T follicular helper cell (primary cell): ENCODE measurements around the gene PCDHAC2.

Experiments used
- DNase-seq: peaks from one replicate; pipeline ENCODE4 v3.0.0-alpha.2; 2020; ENCODE audit warnings: low read depth

PCDHAC2 gene

GRCh38 chr5:140988608-140989007 lies 22.3 kb downstream of the PCDHAC2 start:
- no peak for DNase-seq

DNA sequence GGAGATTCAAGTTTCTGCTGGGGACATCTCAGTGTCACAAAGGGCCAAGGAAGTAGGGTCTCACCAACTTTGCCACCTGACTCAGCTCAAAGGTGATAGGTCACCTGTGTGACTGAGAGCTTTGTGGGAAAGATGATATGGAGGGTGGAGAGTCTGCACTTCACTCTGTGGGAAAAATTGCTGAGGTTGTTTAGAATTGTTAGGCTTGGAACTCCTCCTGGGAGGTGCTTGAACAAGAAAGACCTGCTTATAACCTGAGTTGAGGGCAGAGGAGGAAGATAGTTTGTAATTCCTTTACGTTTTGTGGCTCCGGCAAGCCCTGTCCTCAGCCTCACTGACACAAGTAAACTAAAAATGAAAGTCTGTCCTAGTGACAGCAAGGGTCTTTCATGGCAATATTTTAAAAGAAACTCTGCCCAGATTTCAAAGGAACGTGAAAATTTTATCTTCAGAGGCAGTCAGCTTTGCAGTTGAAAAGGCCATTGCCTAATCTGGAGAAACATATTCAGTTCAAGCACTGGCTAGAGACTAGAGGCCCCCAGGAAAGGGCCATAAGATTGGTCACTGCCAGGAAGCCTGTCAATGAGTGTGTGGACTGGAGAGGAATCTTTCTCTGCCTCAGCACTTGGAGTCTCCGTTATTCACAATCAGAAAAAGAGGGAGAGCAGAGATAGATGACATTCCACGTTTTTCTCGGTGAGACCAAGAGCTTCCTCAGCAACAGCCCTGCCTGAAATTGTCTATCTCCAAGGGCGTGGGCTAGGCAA lies 23.2 kb downstream of the PCDHAC2 start:
- no peak for DNase-seq

- no peak for DNase-seq
Measured at GRCh38 chr5:140992828-140993227, 26.6 kb downstream of the PCDHAC2 start.

- no peak for DNase-seq
Measured at GRCh38 chr5:140996060-140996459, 29.8 kb downstream of the PCDHAC2 start.

DNA sequence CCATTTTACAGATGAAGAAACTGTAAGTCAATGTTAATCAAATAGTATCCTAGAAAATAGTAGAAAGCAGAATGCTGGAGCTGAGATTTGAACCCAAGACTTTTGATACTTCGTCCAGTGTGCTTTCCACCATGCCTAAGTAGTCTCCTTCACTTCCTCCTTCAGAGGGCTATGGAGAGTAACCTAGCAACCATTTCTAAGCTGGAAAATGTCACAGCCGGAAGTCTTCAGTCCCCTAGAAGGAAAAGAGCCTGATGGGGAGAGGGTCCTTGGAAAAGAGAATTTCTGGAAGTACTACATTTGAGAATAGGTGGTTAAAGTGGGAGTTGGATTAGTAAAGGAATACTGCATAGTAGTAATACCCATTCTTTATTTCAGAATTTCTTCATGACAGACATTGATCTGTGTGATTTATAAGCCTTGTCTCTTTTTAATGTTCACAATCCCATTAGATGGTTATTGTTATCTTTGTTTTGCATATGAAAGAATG lies 32.7 kb downstream of the PCDHAC2 start:
- no peak for DNase-seq

- DNase-seq = no peak
Measured at GRCh38 chr5:141001446-141001843, 35.2 kb downstream of the PCDHAC2 start.

- DNase-seq = no peak
Measured at GRCh38 chr5:141001844-141002604, 35.7 kb downstream of the PCDHAC2 start.

DNA sequence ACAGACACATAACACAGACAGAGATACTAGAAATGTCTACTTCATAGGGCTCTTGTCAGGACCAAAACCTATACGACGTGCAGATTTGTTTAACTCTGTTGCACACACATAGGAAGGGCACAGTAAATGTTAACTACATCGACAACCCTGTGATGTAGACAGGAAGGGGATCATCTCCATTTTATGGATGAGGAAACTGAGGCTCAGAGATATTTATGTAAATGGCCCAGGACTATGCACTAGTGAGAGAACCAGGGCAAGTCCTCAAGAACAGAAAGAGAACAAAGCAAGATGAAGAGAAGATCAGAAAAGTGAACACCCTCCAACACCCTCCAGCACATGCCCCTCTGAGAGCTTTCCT lies 36.3 kb downstream of the PCDHAC2 start:
- no peak for DNase-seq

- DNase-seq = no peak
Measured at GRCh38 chr5:141003031-141003430, 36.8 kb downstream of the PCDHAC2 start.

DNA sequence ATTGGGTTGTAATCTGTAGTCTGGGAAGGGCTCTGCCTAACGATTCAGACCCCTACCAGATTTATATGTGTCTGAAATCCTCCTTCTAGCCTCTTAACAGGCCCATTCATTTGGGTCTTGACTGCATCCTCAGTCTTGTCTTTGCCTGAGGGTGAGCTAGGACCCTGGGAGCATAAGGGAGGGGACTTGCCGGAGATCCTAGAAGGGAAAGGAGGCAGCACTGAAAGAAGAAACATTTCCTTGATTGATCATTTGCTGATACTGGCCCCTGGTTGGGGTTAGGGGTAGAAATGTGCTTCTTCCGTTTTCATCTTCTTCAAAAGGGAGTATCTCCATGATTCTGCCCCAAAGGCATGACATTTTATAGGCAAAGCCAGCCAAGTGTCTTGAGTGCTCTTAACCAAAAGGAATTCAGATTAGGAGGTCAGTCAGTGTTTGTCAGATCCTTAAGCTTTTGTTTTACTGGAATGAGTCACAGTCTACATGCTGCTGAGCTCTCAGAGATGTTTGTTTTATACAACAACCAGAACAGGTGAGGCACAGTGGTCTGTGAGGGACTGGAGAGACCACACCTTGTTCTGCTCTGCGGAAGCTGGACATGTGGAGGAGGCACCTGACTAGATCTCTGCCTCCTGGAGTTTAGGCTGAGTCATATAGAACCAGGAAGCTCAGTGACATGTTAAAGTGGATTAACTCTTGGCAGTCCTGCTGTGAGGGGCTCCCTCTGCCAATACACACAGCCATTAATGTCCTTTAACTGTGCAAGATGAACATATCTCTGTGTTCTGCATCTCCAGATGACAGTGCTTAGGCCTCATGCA lies 37.7 kb downstream of the PCDHAC2 start:
- DNase-seq = no peak

- no peak for DNase-seq
Measured at GRCh38 chr5:141007791-141008190, 41.5 kb downstream of the PCDHAC2 start.

- DNase-seq = no peak
Measured at GRCh38 chr5:141010047-141010793, 43.9 kb downstream of the PCDHAC2 start.

DNA sequence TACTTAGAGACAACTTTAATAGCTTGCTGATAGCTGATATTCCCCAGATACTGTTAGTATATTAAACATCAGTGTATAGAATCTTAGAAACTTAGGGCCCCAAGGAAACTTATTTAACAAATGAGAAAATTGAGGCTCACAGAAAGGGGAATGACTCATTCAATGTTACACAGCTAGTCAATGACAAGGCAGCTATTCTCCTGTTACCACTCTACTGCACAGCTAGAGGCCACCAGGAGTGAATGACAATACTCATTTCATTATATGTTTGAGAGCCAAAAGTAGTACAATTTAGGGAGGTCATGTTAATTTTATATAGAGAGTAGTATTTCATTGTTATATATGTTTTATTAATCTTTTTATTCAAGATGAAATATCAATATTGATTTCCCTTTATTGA lies 51.7 kb downstream of the PCDHAC2 start:
- DNase-seq = no peak
